D721Med (cell line): Measurements from ENCODE around the gene TMEM198.

Experiments
- DNase-seq: peaks from one replicate; pipeline ENCODE4 v3.0.0; 2011; ENCODE audit warnings: low spot score; ENCODE audit not compliant: insufficient read length
- FAIRE-seq: peaks from 2 replicates; lab custom pipeline; 2011; peaks lifted over from hg19 to GRCh38; lab: Jason Lieb, UNC
- CTCF ChIP-seq: IDR thresholded peaks from 2 replicates; pipeline ENCODE4 v1.5.1; 2012; ENCODE audit warnings: mild to moderate bottlenecking, control low read depth; ENCODE audit not compliant: insufficient read depth; ENCODE audit errors: missing control alignments

TMEM198 gene

GRCh38 chr2:219572237-219573001 is 28.6 kb downstream of the TMEM198 start, which contains the start of gene INHA:
INHA (plus strand) TSS chr2:219572310; CDS start chr2:219572375, 65 bp downstream.
- DNase-seq (no peak), FAIRE-seq (no peak)
- TF ChIP-seq CTCF = no peak

- FAIRE-seq = no peak
- DNase-seq = no peak
- no peak for TF ChIP-seq CTCF
These were observed 29.3 kb downstream of the TMEM198 start for GRCh38 chr2:219573166-219573565.

- FAIRE-seq = no peak
- no peak for TF ChIP-seq CTCF
- DNase-seq = no peak
These were observed 30.9 kb downstream of the TMEM198 start for GRCh38 chr2:219574484-219575311.

GRCh38 chr2:219575566-219576504 is 32.0 kb downstream of the TMEM198 start:
- TF ChIP-seq CTCF = no peak
- FAIRE-seq = no peak
- no peak for DNase-seq

- DNase-seq = no peak
- TF ChIP-seq CTCF = no peak
- no peak for FAIRE-seq
These were observed 32.9 kb downstream of the TMEM198 start for GRCh38 chr2:219576505-219577388.
